ENCODE measurements around the gene DNAJC4. TPM values are rescaled to one million over a fixed set of nuclear protein-coding genes. Genes with fewer than 3 reads are reported as not detected.

DNAJC4 gene
- total RNA-seq, 4 donors from 2014 or later: 13.8 to 30.0 (median 18.9) TPM

GRCh38 chr11:64240435-64241240 lies 10.3 kb downstream of the DNAJC4 start, which contains the start of gene FKBP2:
Gene FKBP2 (plus strand): TSS chr11:64241095. CDS start chr11:64242388, 1,293 bp downstream.
- TF ChIP-seq POLR2A (IDR thresholded peaks at IDR 0.05) (peak; percentile 97 to 98), CTCF (IDR thresholded peaks at IDR 0.05 in 4 of 5, conservative IDR thresholded peaks at IDR 0.05 in 1 of 5) (no peak)
- in situ Hi-C loops (cut with MboI; ENCODE audit: low sequenced_read_pairs in 4 of 4) (no loop called here), intact Hi-C loops (cut with DNase I; ENCODE audit: low total_unique reads) (loop anchor here (2.0 to 10.0 kb wide), 2 partner anchors 30 to 634 kb away; partner anchors contain the start of gene EHD1)
- Histone ChIP-seq H3K27ac (peak within 1 kb of the TSS; percentile 92 to 100 (median 96)), H3K36me3 (peaks cover 0 to 13% of the 10 kb centered on the region in 2 donors), H3K4me1 (peaks cover 33 to 42% of the 10 kb centered on the region in 2 donors), H3K27me3 (no peaks in the 10 kb centered on the region), H3K4me3 (peak within 1 kb of the TSS; percentile 85 to 96 (median 91)), H3K9me3 (no peaks in the 10 kb centered on the region)
- DNase-seq (peak; percentile 94 to 98), ATAC-seq (peak; percentile 64 to 69)

- no peaks in the 10 kb centered on the region for H3K27me3 ChIP-seq
- H3K4me3 ChIP-seq: peak overlapping the region; percentile 85 to 96 (median 86)
- peaks cover 33 to 43% of the 10 kb centered on the region in 2 donors for H3K4me1 ChIP-seq
- intact Hi-C loops (cut with DNase I; ENCODE audit: low total_unique reads) (loop anchor here (2.0 to 10.0 kb wide), 2 partner anchors 30 to 634 kb away; partner anchors contain the start of gene EHD1), in situ Hi-C loops (cut with MboI; ENCODE audit: low sequenced_read_pairs in 4 of 4) (no loop called here)
- peaks cover 0 to 13% of the 10 kb centered on the region in 2 donors for H3K36me3 ChIP-seq
- no peaks in the 10 kb centered on the region for H3K9me3 ChIP-seq
- H3K27ac ChIP-seq: peak overlapping the region; percentile 92 to 100 (median 96)
- TF ChIP-seq POLR2A (IDR thresholded peaks at IDR 0.05) (no peak), CTCF (IDR thresholded peaks at IDR 0.05 in 4 of 5, conservative IDR thresholded peaks at IDR 0.05 in 1 of 5) (no peak)
- ATAC-seq (peak; percentile 69 to 71), DNase-seq (peak in 1 of 2 donors; percentile 100)
Observed at GRCh38 chr11:64241241-64241490, 10.8 kb downstream of the DNAJC4 start.

- peak; percentile 60 to 100 for DNase-seq
- Histone ChIP-seq H3K27me3 (no peaks in the 10 kb centered on the region), H3K4me3 (peak overlapping the region; percentile 85 to 96 (median 91)), H3K36me3 (peaks cover 0 to 13% of the 10 kb centered on the region in 2 donors), H3K27ac (peak overlapping the region; percentile 92 to 100 (median 96)), H3K4me1 (peaks cover 33 to 43% of the 10 kb centered on the region in 2 donors), H3K9me3 (no peaks in the 10 kb centered on the region)
- intact Hi-C loops (cut with DNase I; ENCODE audit: low total_unique reads) (loop anchor here (2.0 to 10.0 kb wide), 2 partner anchors 29 to 633 kb away; partner anchors contain the start of gene EHD1), in situ Hi-C loops (cut with MboI; ENCODE audit: low sequenced_read_pairs in 4 of 4) (no loop called here)
- ATAC-seq: peak in 1 of 2 donors; percentile 3
- peak; percentile 77 for TF ChIP-seq POLR2A (IDR thresholded peaks at IDR 0.05)
- TF ChIP-seq CTCF (IDR thresholded peaks at IDR 0.05 in 4 of 5, conservative IDR thresholded peaks at IDR 0.05 in 1 of 5): peak in 1 of 5 experiments; percentile 14
Observed at GRCh38 chr11:64241491-64242374, 11.4 kb downstream of the DNAJC4 start.

- ATAC-seq (no peak), DNase-seq (no peak)
- H3K27me3 ChIP-seq: no peaks in the 10 kb centered on the region
- intact Hi-C loops (cut with DNase I; ENCODE audit: low total_unique reads): loop anchor here (10.0 kb wide), 1 partner anchor 631 kb away; the partner anchor contains the start of gene EHD1
- peak overlapping the region; percentile 92 to 100 (median 96) for H3K27ac ChIP-seq
- peaks cover 0 to 10% of the 10 kb centered on the region in 2 donors for H3K36me3 ChIP-seq
- H3K4me1 ChIP-seq: peaks cover 39 to 48% of the 10 kb centered on the region in 2 donors
- no peak for TF ChIP-seq POLR2A (IDR thresholded peaks at IDR 0.05)
- no peak for TF ChIP-seq CTCF (IDR thresholded peaks at IDR 0.05 in 4 of 5, conservative IDR thresholded peaks at IDR 0.05 in 1 of 5)
- H3K4me3 ChIP-seq: peak overlapping the region in 1 of 4 donors; percentile 85
- no peaks in the 10 kb centered on the region for H3K9me3 ChIP-seq
- in situ Hi-C loops (cut with MboI; ENCODE audit: low sequenced_read_pairs in 4 of 4): no loop called here
Observed at GRCh38 chr11:64243236-64243854, 13.0 kb downstream of the DNAJC4 start.
